HepG2 (cell line): ENCODE results near the gene TNK1. TPM values are rescaled to one million over a fixed set of nuclear protein-coding genes. Genes with fewer than 3 reads are reported as not detected.

Experiments
- BCL3 ChIP-seq: sonication (generic); formaldehyde crosslinking; IDR thresholded peaks from 2 replicates; pipeline ENCODE4 v1.5.1; 2020; ENCODE audit warnings: mild to moderate bottlenecking, missing genetic modification reagents, moderate library complexity
- CCAR2 ChIP-seq: fragments of 200-400 bp; formaldehyde crosslinking; optimal IDR thresholded peaks from 2 replicates; pipeline ENCODE3; 2018; ENCODE audit warnings: low read depth, mild to moderate bottlenecking, low read length, moderate library complexity
- E2F5 ChIP-seq: sonication (generic); formaldehyde crosslinking; conservative IDR thresholded peaks from 2 replicates; pipeline ENCODE4 v1.4.0; 2020; ENCODE audit warnings: missing genetic modification reagents
- IRF2 ChIP-seq: IDR thresholded peaks from 2 replicates; pipeline ENCODE4 v1.6.1; 2018; ENCODE audit warnings: missing genetic modification reagents, missing compliant biosample characterization
- KDM1A ChIP-seq: IDR thresholded peaks from 2 replicates; pipeline ENCODE4 v1.6.1; 2016; ENCODE audit warnings: missing compliant biosample characterization
- KLF16 ChIP-seq, 2 experiments: sonication (generic) in 1 of 2; formaldehyde crosslinking in 1 of 2; IDR thresholded peaks; 2 replicates each; pipeline versions ENCODE4 v1.6.1 to v1.8.0; 2016 to 2023; ENCODE audit warnings: missing genetic modification reagents in 2 of 2, missing compliant biosample characterization in 1 of 2
- MAF1 ChIP-seq: sonication (generic); formaldehyde crosslinking; IDR thresholded peaks from 2 replicates; pipeline ENCODE4 v1.5.0; 2020; ENCODE audit warnings: missing genetic modification reagents, borderline replicate concordance
- MBNL3 ChIP-seq: fragments of 250-450 bp; sonication (Bioruptor Pico); conservative IDR thresholded peaks from 2 replicates; pipeline ENCODE4 v1.8.0; 2022; ENCODE audit warnings: mild to moderate bottlenecking, inconsistent platforms
- MED1 ChIP-seq: sonication (generic); formaldehyde crosslinking; IDR thresholded peaks from 2 replicates; pipeline ENCODE4 v1.4.0; 2020; ENCODE audit warnings: missing genetic modification reagents
- NFE2L2 ChIP-seq: fragments of 150-350 bp; IDR thresholded peaks from 2 replicates; pipeline ENCODE4 v1.6.1; 2014; ENCODE audit warnings: low read length
- TAF15 ChIP-seq: fragments of 200-400 bp; formaldehyde crosslinking; IDR thresholded peaks from one replicate; pipeline ENCODE4 v1.6.1; 2018; ENCODE audit warnings: mild to moderate bottlenecking, low read depth, low read length; ENCODE audit not compliant: poor library complexity, severe bottlenecking
- ZMYM2 ChIP-seq: sonication (generic); formaldehyde crosslinking; IDR thresholded peaks from 2 replicates; pipeline ENCODE4 v1.8.0; 2022; ENCODE audit warnings: mild to moderate bottlenecking, missing genetic modification reagents
- ZNF136 ChIP-seq: sonication (generic); formaldehyde crosslinking; IDR thresholded peaks from 2 replicates; pipeline ENCODE4 v1.8.1; 2022; ENCODE audit warnings: low read depth, mild to moderate bottlenecking, moderate library complexity, missing genetic modification reagents
- ZNF567 ChIP-seq: sonication (generic); formaldehyde crosslinking; IDR thresholded peaks from 2 replicates; pipeline ENCODE4 v1.8.1; 2023; ENCODE audit warnings: mild to moderate bottlenecking, missing genetic modification reagents, borderline replicate concordance
- ZNF7 ChIP-seq: IDR thresholded peaks from 2 replicates; pipeline ENCODE4 v1.6.1; 2016; ENCODE audit warnings: missing biosample characterization, missing genetic modification reagents
- ZNF703 ChIP-seq: sonication (generic); formaldehyde crosslinking; IDR thresholded peaks from 2 replicates; pipeline ENCODE4 v1.5.1; 2020; ENCODE audit warnings: missing genetic modification reagents, mild to moderate bottlenecking, moderate library complexity, borderline replicate concordance
- ZNF766 ChIP-seq: sonication (generic); formaldehyde crosslinking; IDR thresholded peaks from 2 replicates; pipeline ENCODE4 v1.5.0; 2020; ENCODE audit warnings: missing genetic modification reagents, borderline replicate concordance
- polyA plus RNA-seq, 8 experiments: library from polyadenylated mRNA; depleted of rRNA in 3 of 8; stranded (reverse) in 7 of 8; unstranded in 1 of 8; fragments of >200 nt; fragmentation: Illumina TruSeq in 4 of 8; extraction: Trizol in 4 of 8; gene quantifications; 2 replicates each; pipeline versions ENCODE4 v1.2.1 to v1.2.3, GENCODE V29; 2011 to 2016; ENCODE audit warnings: low read depth in 4 of 8, missing spikeins in 1 of 8, mixed read lengths in 1 of 8; ENCODE audit not compliant: insufficient read depth in 1 of 8
- total RNA-seq, 5 experiments: library from RNA; depleted of rRNA; stranded (reverse); fragments of >200 nt; fragmentation: Illumina TruSeq; extraction: Trizol; gene quantifications; 2 replicates each; pipeline ENCODE4 v1.2.3, GENCODE V29; 2016; ENCODE audit warnings: low read depth in 1 of 5
- TF ChIP-seq, protein P1 (sequence below): sonication (generic); formaldehyde crosslinking; IDR thresholded peaks from 2 replicates; pipeline ENCODE4 v1.8.0; 2023; ENCODE audit warnings: mild to moderate bottlenecking, missing genetic modification reagents
- TF ChIP-seq, protein P2 (sequence below): sonication (generic); formaldehyde crosslinking; IDR thresholded peaks from 2 replicates; pipeline ENCODE4 v1.4.0; 2020; ENCODE audit warnings: mild to moderate bottlenecking, missing genetic modification reagents, borderline replicate concordance
- TF ChIP-seq, protein P3 (sequence below): sonication (generic); formaldehyde crosslinking; IDR thresholded peaks from 2 replicates; pipeline ENCODE4 v1.4.0; 2020; ENCODE audit warnings: missing genetic modification reagents
- TF ChIP-seq, protein P4 (sequence below): sonication (generic); formaldehyde crosslinking; IDR thresholded peaks from 2 replicates; pipeline ENCODE4 v1.9.0; 2021; ENCODE audit warnings: missing genetic modification reagents, mild to moderate bottlenecking, borderline replicate concordance

Gene TNK1
- total and polyA plus RNA-seq, 2 of the 13 experiments (the other 11 are each of a cell fraction or from before 2014, with no cell fraction given): 2.0 to 3.5 TPM

- TF ChIP-seq ZMYM2 (CRISPR knock-in tag) (no peak), TAF15 (peak; percentile 8), CCAR2 (no peak), MED1 (CRISPR knock-in tag) (peak; percentile 51), ZNF136 (CRISPR knock-in tag) (no peak), ZNF567 (CRISPR knock-in tag) (no peak), MBNL3 (CRISPR knock-in tag) (no peak), KDM1A (peak; percentile 42; the same call in 1 of the 2 replicates), E2F5 (CRISPR knock-in tag) (no peak), ZNF7 (CRISPR knock-in tag) (no peak), ZNF766 (CRISPR knock-in tag) (0 out of 2 replicates have a peak, but pooled peaks have one; percentile 1), IRF2 (peak; percentile 42; the same call in 1 of the 2 replicates), MAF1 (peak; percentile 32; the same call in 1 of the 2 replicates), NFE2L2 (no peak), KLF16 (CRISPR knock-in tag; IDR thresholded peaks at IDR 0.05) (peak in 1 of 2 experiments; percentile 59; a peak in 2 of 4 replicates), ZNF703 (CRISPR knock-in tag) (no peak), BCL3 (CRISPR knock-in tag) (peak; percentile 97)
- TF ChIP-seq, protein P1, sequence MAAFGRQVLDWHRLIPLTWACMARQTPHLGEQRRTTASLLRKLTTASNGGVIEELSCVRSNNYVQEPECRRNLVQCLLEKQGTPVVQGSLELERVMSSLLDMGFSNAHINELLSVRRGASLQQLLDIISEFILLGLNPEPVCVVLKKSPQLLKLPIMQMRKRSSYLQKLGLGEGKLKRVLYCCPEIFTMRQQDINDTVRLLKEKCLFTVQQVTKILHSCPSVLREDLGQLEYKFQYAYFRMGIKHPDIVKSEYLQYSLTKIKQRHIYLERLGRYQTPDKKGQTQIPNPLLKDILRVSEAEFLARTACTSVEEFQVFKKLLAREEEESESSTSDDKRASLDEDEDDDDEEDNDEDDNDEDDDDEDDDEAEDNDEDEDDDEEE (CRISPR knock-in tag): no peak
- TF ChIP-seq, protein P2, sequence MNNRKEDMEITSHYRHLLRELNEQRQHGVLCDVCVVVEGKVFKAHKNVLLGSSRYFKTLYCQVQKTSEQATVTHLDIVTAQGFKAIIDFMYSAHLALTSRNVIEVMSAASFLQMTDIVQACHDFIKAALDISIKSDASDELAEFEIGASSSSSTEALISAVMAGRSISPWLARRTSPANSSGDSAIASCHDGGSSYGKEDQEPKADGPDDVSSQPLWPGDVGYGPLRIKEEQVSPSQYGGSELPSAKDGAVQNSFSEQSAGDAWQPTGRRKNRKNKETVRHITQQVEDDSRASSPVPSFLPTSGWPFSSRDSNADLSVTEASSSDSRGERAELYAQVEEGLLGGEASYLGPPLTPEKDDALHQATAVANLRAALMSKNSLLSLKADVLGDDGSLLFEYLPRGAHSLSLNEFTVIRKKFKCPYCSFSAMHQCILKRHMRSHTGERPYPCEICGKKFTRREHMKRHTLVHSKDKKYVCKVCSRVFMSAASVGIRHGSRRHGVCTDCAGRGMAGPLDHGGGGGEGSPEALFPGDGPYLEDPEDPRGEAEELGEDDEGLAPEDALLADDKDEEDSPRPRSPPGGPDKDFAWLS (CRISPR knock-in tag): no peak
- TF ChIP-seq, protein P3, sequence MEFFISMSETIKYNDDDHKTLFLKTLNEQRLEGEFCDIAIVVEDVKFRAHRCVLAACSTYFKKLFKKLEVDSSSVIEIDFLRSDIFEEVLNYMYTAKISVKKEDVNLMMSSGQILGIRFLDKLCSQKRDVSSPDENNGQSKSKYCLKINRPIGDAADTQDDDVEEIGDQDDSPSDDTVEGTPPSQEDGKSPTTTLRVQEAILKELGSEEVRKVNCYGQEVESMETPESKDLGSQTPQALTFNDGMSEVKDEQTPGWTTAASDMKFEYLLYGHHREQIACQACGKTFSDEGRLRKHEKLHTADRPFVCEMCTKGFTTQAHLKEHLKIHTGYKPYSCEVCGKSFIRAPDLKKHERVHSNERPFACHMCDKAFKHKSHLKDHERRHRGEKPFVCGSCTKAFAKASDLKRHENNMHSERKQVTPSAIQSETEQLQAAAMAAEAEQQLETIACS (CRISPR knock-in tag): peak; percentile 54; the same call in 1 of the 2 replicates
- TF ChIP-seq, protein P4, sequence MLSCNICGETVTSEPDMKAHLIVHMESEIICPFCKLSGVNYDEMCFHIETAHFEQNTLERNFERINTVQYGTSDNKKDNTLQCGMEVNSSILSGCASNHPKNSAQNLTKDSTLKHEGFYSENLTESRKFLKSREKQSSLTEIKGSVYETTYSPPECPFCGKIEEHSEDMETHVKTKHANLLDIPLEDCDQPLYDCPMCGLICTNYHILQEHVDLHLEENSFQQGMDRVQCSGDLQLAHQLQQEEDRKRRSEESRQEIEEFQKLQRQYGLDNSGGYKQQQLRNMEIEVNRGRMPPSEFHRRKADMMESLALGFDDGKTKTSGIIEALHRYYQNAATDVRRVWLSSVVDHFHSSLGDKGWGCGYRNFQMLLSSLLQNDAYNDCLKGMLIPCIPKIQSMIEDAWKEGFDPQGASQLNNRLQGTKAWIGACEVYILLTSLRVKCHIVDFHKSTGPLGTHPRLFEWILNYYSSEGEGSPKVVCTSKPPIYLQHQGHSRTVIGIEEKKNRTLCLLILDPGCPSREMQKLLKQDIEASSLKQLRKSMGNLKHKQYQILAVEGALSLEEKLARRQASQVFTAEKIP: no peak
These were observed 29.0 kb upstream of the TNK1 start, which contains the start of gene KCTD11 (continued) for GRCh38 chr17:7351665-7352502.
